AG09309 (cell line): ENCODE measurements around the gene HES4.
"Not testable (repeated sequence)": the region's sequence is repeated elsewhere in the genome, so short reads cannot be mapped to it uniquely, and the experiment has no call there.

Source experiments
- DNase-seq: peaks from one replicate; pipeline ENCODE4 v3.0.0-alpha.2; 2010; ENCODE audit warnings: low read depth
- H3K4me3 ChIP-seq: 2 replicates; pipeline ENCODE4 v1.5.1; 2011; ENCODE audit warnings: mild to moderate bottlenecking, low read depth, low read length, moderate library complexity; ENCODE audit not compliant: control insufficient read depth
- CTCF ChIP-seq: IDR thresholded peaks from 2 replicates; pipeline ENCODE4 v1.5.1; 2011; ENCODE audit warnings: mild to moderate bottlenecking, low read depth, low read length, inconsistent platforms; ENCODE audit not compliant: insufficient read depth, control insufficient read depth; ENCODE audit errors: missing control alignments

The HES4 gene

GRCh38 chr1:1021920-1022259 lies 22.0 kb upstream of the HES4 start:
- DNase-seq: no peak
- H3K4me3 ChIP-seq: no peak overlapping the region; the same call in 1 of the 2 replicates
- no peak for TF ChIP-seq CTCF

- no peak for TF ChIP-seq CTCF
- peak; percentile 17 for DNase-seq
- peak overlapping the region; percentile 52 for H3K4me3 ChIP-seq
Measured at GRCh38 chr1:1021010-1021919, 21.4 kb upstream of the HES4 start.

GRCh38 chr1:1020415-1021009 lies 20.6 kb upstream of the HES4 start:
- peak overlapping the region; percentile 52 for H3K4me3 ChIP-seq
- no peak for TF ChIP-seq CTCF
- no peak for DNase-seq

GRCh38 chr1:1020000-1020404 lies 20.1 kb upstream of the HES4 start, which contains the start of gene AGRN:
TSS of gene AGRN (plus strand) at chr1:1020120. CDS start at chr1:1020173, 53 bp downstream.
- no peak for DNase-seq
- no peak for TF ChIP-seq CTCF
- H3K4me3 ChIP-seq: peak within 1 kb of the TSS; percentile 52

GRCh38 chr1:1019122-1019999 lies 19.5 kb upstream of the HES4 start:
- H3K4me3 ChIP-seq: peak overlapping the region; percentile 47
- peak; percentile 13 for DNase-seq
- TF ChIP-seq CTCF: peak; percentile 43

GRCh38 chr1:1018321-1018685 lies 18.4 kb upstream of the HES4 start:
- not testable (repeated sequence) for DNase-seq, H3K4me3 ChIP-seq

- not testable (repeated sequence) for H3K4me3 ChIP-seq, DNase-seq
Measured at GRCh38 chr1:1017397-1018320, 17.8 kb upstream of the HES4 start.
